Stimulated activated naive CD4-positive, alpha-beta T cell treated with Interleukin-2 at 50 U/mL for 16 hours (primary cell): ENCODE measurements around the gene FOLR2.
"Not testable (repeated sequence)": the region's sequence is repeated elsewhere in the genome, so short reads cannot be mapped to it uniquely, and the experiment has no call there.

ENCODE experiments used
- DNase-seq: peaks from one replicate; lab custom pipeline; 2025; lab: John Stamatoyannopoulos, UW

Gene FOLR2

DNA sequence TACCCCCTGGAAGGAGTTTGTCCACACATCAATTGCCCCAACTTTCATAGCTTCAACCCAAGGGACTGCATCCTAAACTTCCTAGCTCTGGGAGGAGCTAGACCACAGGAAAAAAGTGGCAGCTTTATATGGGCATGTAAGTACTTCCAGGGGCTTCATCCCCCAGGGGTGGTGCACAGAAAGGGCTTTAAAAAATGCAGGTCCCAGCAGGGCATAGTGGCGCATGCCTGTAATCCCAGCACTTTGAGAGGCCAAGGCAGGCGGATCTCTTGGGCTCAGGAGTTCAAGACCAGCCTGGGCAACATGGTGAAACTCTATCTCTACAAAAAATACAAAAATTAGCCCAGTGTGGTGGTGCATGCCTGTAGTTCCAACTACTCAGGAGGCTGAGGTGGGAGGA lies 9.8 kb upstream of the FOLR2 start:
- DNase-seq, result not testable (repeated sequence)

GRCh38 chr11:72208281-72208680 lies 8.3 kb upstream of the FOLR2 start:
- DNase-seq, result no peak

- no peak for DNase-seq
These were observed 7.5 kb upstream of the FOLR2 start for GRCh38 chr11:72209101-72209500.

DNA sequence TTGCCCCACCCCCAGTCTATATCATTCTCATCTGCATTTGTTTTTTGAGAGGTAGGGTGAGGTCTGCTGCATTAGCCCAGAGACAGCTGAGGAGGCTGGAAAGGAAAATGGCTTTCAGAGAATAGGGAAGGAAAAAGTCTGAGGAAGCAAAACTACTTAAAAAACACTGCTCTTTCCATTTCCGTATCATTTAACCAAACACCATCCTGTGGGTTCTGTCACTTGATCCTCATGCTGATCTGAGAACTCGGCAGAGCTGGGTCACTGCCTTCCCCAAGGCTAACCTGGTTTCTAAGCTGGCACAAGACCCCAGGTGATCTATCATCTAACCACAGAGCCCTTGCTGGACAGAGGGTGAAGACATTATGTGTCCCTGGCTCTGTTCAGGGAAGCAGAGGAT lies 1.2 kb downstream of the FOLR2 start:
- DNase-seq, result no peak

- DNase-seq, result no peak
These were observed 1.7 kb downstream of the FOLR2 start for GRCh38 chr11:72218251-72218745.

DNA sequence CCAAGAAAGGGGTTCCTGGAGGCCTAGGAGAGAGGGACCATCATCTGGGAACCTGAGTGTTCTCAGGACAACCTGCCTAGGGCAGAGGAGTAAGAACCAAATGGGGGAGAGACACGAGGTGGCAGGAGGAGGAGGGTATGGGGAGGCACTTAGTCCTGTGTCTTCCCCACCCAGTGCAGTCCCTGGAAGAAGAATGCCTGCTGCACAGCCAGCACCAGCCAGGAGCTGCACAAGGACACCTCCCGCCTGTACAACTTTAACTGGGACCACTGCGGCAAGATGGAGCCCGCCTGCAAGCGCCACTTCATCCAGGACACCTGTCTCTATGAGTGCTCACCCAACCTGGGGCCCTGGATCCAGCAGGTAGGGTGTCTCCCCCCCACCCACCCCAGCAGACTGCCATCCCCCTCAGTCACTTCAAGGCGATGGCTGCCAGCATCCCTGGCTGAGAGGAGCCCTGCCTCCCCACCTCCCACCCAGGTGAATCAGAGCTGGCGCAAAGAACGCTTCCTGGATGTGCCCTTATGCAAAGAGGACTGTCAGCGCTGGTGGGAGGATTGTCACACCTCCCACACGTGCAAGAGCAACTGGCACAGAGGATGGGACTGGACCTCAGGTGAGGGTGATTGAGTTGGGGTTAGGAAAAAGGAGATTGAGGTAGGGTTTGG lies 4.2 kb downstream of the FOLR2 start:
- DNase-seq, result no peak

DNA sequence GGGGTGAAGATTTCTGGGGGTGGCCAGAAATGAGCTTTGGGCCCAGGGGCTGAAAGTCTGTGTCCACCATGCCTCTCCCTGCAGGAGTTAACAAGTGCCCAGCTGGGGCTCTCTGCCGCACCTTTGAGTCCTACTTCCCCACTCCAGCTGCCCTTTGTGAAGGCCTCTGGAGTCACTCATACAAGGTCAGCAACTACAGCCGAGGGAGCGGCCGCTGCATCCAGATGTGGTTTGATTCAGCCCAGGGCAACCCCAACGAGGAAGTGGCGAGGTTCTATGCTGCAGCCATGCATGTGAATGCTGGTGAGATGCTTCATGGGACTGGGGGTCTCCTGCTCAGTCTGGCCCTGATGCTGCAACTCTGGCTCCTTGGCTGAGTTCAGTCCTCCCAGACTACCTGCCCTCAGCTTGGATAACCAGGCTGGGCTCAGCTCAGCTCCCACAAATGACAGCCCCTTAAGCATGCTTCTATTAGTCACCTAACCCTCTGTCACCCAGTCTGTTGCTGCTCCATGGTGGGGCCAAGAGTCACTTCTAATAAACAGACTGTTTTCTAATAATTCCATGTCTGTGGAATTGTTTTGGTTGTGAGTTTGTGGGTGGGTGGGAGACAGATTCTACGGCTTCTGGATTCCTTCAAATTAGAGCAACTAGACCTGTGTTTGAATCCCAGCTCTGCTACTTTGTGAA lies 4.9 kb downstream of the FOLR2 start:
- DNase-seq, result no peak

DNA sequence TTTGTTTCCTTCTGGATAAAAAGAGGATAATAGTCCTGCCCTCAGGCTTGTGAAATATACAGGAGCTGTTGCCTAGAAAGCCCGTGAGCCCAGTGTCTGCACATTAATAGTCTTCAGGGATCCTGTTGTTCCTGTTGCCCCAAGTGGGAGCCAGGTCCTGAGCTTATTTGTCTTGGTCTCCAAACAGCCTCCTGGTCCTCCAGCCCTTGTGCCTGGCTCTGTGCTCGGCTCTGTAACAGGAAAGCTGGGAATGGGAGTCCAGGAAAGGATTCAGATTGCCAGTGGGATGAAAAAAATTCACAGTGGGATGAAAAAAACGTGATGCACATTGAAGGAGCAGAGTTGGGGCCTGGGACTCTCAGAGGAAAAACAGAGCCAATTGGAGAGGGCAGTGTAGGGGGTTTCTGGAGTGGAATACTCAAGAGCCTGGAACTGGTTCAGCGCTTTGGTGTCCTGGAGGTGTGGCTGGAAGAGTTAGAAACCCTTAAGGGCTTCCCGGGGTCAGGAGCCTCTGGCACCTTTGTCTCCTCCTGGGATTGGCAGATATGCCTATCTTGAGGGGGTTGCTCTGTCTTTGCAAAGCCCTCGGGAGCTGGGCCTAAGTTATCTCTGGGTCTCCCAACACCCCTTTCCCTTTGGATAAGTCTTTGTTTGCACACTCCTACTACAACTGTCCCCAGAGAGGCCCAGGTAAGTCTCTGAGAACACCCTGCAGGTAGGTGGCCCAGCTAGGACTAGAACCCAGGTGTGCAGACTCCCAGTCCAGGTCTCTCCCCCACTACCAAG lies 5.7 kb downstream of the FOLR2 start:
- DNase-seq, result no peak

- DNase-seq, result peak; percentile 95
These were observed 6.5 kb downstream of the FOLR2 start for GRCh38 chr11:72222907-72223614.

DNA sequence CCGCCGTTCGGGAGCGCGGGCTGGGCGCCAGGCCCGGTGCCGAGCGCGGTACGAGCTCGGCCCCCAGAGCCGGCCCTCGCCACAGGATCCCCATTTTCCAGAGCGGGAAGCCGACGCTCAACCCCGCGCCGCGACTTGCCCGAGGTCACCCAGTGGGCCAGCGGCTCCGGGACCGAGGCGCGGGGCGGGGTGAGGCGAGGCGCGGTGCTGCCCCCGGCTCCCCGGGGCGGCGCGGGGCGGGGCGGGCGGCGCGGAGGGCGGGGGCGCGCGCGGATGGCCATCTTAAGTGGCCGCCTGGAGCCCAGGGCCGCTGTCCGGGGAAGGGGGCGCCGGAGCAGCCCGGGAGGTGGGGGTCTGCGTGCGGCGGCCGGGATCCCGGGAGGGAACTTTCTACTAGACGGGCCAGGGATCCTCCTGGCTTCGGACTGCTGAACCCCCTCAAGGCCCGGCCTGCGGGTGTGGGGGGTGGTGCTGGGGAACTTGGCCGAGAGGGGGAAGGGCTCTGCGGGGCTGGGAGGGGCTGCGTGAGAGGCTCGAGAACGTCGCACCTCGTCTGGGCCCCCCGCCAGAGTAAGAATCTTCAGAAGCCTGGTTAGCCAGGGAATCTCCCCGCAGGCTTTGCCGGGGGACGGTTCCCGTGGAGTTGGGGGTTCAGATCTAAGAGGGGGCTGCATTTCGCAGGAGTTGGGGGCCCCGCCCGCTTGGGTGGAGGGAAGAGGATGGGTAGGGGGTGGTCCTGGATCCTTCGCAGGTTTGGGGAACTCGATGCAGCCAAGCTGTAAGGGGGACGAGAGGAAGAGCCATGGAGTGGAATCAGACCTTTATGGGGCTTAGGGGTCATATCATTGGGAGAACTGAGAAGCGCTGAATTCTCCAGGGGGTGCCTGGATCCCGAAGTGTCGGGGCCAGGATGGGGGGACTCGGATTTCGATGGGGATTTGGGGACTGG lies 7.3 kb downstream of the FOLR2 start:
- DNase-seq, result peak; percentile 65

GRCh38 chr11:72224564-72225410 lies 8.2 kb downstream of the FOLR2 start, which contains the start of gene INPPL1:
Gene INPPL1, plus strand, starts transcription at chr11:72224767. Its CDS starts 218 bp downstream, at chr11:72224985.
- peak; percentile 37 for DNase-seq

GRCh38 chr11:72225411-72225951 lies 8.9 kb downstream of the FOLR2 start:
- DNase-seq, result peak; percentile 28

GRCh38 chr11:72226701-72227100 lies 10.1 kb downstream of the FOLR2 start:
- no peak for DNase-seq

DNA sequence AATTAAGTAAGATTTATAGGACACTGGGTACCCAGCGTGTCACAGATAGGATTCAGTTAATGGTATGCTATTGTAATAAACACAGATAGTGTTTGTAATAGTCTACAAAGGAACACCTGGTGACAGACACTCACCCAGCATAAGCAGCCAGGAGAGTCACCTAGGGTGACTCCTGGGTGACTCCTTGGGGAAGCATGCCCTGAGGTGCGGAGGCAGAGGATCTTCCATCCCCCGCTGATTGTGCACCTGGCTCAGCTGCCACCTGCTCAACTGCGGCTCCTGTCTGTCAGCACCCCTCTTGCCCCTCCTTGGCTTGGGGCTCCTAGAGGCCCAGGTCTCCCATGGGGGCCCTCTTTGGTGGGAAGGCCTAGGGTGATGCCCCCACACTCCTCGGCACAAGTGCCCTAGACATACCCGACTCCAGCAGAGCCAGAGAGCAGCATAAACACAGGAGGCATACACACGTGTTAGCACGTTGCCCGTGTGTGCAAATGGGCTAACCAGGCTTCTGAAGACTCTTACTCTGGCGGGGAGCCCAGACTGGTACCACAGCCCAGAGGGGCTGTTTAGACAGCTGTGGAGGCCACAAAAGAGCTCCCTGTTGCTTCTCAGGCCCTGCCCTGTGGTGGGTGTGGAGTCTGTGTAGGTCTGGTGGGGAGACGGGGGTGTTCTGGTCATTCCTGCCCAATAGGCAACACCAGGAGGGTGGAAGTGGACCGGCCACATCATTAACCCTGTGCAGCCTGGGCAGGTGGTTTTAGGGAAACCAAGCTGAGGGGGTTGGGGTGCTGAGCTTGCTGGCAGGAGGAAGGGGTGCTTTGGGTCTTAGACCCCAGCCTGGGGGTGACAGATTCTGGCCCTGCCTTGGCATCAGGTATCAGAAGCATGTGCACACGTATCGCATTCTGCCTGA lies 11.0 kb downstream of the FOLR2 start:
- no peak for DNase-seq

DNA sequence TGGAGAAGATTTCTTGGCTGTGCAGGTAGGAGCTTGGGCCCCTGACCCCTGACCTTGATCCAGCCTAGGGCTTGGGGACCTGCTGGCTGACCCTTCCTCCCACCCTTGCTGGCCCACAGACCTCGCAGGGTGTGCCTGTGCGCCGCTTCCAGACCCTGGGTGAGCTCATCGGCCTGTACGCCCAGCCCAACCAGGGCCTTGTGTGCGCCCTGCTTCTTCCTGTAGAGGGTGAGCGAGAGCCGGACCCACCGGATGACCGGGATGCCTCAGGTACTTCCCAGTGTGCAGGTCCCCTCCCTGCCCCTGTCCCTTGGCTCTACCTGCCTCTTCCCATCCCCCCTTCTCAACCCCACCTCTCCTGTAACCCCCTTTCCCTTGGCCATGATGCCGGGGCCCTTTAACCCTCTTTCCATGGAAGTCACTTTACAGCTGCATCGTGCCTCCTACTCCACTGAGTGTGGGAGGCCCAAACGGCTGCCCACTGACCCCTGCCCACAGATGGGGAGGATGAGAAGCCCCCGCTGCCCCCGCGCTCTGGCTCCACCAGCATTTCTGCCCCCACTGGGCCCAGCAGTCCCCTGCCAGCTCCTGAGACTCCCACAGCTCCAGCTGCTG lies 11.7 kb downstream of the FOLR2 start:
- DNase-seq, result no peak

GRCh38 chr11:72228844-72229231 lies 12.2 kb downstream of the FOLR2 start:
- DNase-seq, result no peak

DNA sequence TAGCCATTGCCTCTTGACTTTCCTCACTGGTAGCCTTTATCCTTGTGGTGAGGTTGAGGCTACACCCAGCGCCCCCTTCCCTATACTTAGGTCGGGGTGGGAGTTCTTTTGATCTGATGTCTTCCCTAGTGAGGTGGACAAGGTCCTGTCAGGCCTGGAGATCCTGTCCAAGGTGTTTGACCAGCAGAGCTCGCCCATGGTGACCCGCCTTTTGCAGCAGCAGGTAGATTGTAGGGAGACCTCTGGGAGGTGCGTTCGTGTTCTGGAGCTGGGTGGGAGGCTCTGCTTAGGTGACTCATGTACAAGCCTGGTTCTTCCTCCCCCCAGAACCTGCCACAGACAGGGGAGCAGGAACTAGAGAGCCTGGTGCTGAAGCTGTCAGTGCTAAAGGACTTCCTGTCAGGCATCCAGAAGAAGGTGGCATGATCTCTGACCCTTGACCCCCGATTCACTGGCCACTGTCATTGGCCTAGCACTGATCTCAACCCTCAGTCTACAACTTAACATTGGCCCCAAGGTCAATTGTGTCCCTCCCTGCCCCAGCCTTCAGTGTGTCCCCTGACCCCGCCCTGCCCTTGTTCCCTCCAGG lies 12.8 kb downstream of the FOLR2 start:
- DNase-seq, result no peak
